Measurements from ENCODE around the gene KCNQ1. TPM values are rescaled to one million over a fixed set of nuclear protein-coding genes. Genes with fewer than 3 reads are reported as not detected.

Gene KCNQ1
- total and polyA plus RNA-seq, 2 experiments from 2014 or later, result not detected

DNA sequence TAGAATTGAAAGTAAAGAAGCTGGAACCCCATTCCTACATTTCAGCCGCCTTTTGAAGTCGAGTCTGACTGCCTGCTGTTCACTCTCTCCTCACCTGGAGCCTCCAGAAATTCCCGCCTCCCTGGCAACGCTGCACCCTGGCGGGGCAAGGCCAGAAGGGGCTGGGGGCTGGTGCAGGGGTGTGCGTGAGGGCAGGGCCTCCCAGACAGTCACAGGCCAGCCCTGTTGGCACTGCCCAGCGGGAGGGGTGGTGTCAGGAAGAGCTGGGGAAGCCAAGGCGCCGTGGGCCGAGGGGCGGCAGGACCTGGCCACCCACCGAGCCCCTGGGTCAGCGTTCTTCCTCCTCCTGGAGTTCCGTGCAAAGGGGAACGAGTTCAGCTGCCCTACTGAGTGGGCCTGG lies 131.7 kb downstream of the KCNQ1 start:
- H3K4me2 ChIP-seq (ENCODE audit: unreplicated experiment), result no peak overlapping the region
- 66 to 71% methylated on average over 11 to 14 of the region's 15 CpGs for WGBS, 2 experiments (ENCODE audit: low coverage in 1 of 2, low lambda C conversion rate in 2 of 2, missing lambda C conversion rate in 2 of 2)
- no peaks in the 10 kb centered on the region for H4K20me1 ChIP-seq (ENCODE audit: insufficient read depth)
- no peak overlapping the region for H3K9ac ChIP-seq
- H3K9me2 ChIP-seq (ENCODE audit: insufficient read depth), result no peaks in the 10 kb centered on the region
- no peak overlapping the region for H3K27ac ChIP-seq
- H2AFZ ChIP-seq, result no peak overlapping the region
- no peaks in the 10 kb centered on the region for H3K27me3 ChIP-seq (replicated peaks; ENCODE audit: insufficient read depth)
- H3K9me3 ChIP-seq (ENCODE audit: low read depth), result no peaks in the 10 kb centered on the region
- in situ Hi-C loops (cut with MboI), result no loop called here
- H3K4me1 ChIP-seq (ENCODE audit: insufficient read depth), result no peaks in the 10 kb centered on the region
- H3K36me3 ChIP-seq (ENCODE audit: low read depth), result no peaks in the 10 kb centered on the region
- no peaks in the 10 kb centered on the region for H3F3A ChIP-seq (ENCODE audit: insufficient read depth)
- no peak for TF ChIP-seq EZH2phosphoT487 (IDR thresholded peaks at IDR 0.05; ENCODE audit: insufficient read depth, low read depth)
- no peak for TF ChIP-seq EZH2 (IDR thresholded peaks at IDR 0.05; ENCODE audit: insufficient read depth, poor library complexity, severe bottlenecking)
- DNase-seq, result no peak
- H3K4me3 ChIP-seq, result no peak overlapping the region
- no peaks in the 10 kb centered on the region for H3K79me2 ChIP-seq (ENCODE audit: insufficient read depth)

DNA sequence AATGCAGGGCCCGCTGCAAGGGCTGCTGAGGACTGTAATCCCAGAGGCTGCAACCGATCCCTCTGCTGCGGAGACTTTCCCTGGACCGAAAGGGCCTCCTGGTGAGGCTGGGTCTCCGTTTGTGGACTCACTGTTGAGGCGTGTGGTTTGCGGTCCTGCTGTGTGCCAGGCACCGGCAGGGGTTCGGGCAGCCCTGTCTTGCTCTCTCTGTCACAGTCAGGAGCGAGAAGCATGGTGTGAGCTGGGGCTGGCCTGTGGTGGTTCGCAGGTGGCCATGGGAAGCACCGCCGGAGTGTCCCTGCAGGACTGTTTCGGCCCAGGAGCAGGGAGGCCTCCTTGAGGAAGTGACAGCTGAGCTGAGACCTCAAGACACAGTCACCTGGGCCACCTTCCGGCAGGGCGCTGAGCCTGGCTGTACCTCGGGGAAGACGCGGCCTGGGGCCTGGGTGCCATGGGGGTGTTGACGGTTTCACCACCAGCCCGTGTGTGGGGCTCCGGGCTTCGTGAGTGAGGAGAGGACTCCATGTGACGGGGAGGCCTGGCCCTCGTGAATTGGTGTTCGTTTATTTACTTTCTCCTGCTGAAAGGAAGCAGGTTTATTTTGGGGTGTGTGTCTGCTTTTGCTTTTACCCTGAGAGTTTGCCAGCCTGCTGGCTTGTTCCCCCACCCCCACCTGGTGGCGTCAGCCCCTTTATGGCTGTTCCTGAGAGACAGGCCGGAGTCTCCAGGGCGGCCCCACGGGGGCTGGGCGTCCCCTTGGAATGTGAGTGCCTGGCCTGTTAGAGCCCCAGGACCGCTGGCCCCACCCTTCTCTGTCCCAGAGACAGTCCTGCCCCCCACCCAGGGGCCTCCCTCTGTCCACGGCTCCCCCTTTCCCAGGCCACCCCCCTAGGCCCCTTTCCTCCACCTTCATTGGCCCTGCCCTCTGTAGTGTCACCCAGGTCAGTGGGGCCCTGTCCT lies 132.5 kb downstream of the KCNQ1 start:
- Histone ChIP-seq H3K79me2 (ENCODE audit: insufficient read depth) (no peaks in the 10 kb centered on the region), H3K9me3 (ENCODE audit: low read depth) (no peaks in the 10 kb centered on the region), H3K36me3 (ENCODE audit: low read depth) (no peaks in the 10 kb centered on the region), H3K9ac (no peak overlapping the region), H3K4me3 (no peak overlapping the region), H2AFZ (no peak overlapping the region), H3F3A (ENCODE audit: insufficient read depth) (no peaks in the 10 kb centered on the region), H3K9me2 (ENCODE audit: insufficient read depth) (no peaks in the 10 kb centered on the region), H3K27me3 (replicated peaks; ENCODE audit: insufficient read depth) (no peaks in the 10 kb centered on the region), H4K20me1 (ENCODE audit: insufficient read depth) (no peaks in the 10 kb centered on the region), H3K4me2 (ENCODE audit: unreplicated experiment) (no peak overlapping the region), H3K4me1 (ENCODE audit: insufficient read depth) (no peaks in the 10 kb centered on the region), H3K27ac (no peak overlapping the region)
- in situ Hi-C loops (cut with MboI), result no loop called here
- TF ChIP-seq EZH2phosphoT487 (IDR thresholded peaks at IDR 0.05; ENCODE audit: insufficient read depth, low read depth), result no peak
- no peak for TF ChIP-seq EZH2 (IDR thresholded peaks at IDR 0.05; ENCODE audit: insufficient read depth, poor library complexity, severe bottlenecking)
- 68% methylated on average over 31 to 33 of the region's 33 CpGs for WGBS, 2 experiments (ENCODE audit: low coverage in 1 of 2, low lambda C conversion rate in 2 of 2, missing lambda C conversion rate in 2 of 2)
- no peak for DNase-seq

DNA sequence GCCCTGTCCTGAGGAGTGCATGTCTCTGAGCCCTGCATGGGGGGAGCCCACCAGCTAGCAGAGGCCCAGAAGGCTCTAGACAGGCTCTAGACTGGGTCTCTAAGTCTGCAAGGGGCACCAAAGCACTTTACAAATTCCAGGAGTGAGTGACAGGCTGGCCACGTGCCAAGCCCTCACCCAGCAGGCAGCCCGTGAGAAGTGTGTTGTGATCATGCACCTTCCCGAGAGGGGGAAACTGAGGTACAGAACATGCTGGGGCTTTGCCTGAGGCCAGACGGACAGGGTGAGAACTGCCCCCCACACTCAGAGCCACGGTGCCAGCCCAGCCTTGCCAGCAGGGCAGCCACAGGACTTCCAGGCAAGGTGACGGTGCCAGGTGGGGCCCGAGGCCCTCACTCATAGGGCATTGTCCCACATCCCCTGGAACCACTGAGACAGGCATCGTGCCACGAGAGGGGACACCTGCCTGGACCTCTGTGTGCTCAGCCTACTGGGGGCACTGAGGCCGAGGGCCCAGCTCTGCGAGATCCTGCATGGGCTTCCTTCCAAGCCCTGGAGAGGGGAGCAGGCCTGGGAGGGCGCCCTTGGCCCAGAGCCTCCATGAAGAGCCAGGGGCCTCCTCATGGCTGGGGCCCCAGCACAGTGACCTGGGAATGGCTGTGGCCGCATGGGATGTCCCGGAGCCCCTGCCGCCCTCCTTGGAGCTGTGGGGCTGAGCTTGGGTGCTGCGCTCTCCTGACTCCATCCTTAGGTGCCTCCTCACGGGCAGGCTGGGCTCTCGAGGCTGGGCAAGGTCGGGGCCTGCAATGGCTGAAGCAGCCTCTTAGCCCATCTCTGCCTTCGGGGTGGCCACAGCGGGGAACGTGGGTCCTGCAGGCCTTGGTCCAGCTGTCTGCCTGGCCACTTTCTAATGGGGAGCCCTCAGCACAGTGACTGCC lies 133.5 kb downstream of the KCNQ1 start:
- Histone ChIP-seq H3K9me2 (ENCODE audit: insufficient read depth) (no peaks in the 10 kb centered on the region), H3K4me1 (ENCODE audit: insufficient read depth) (no peaks in the 10 kb centered on the region), H3K9me3 (ENCODE audit: low read depth) (no peaks in the 10 kb centered on the region), H3K36me3 (ENCODE audit: low read depth) (no peaks in the 10 kb centered on the region), H3K27me3 (replicated peaks; ENCODE audit: insufficient read depth) (no peaks in the 10 kb centered on the region), H2AFZ (no peak overlapping the region), H4K20me1 (ENCODE audit: insufficient read depth) (no peaks in the 10 kb centered on the region), H3F3A (ENCODE audit: insufficient read depth) (no peaks in the 10 kb centered on the region), H3K9ac (no peak overlapping the region), H3K4me2 (ENCODE audit: unreplicated experiment) (no peak overlapping the region), H3K79me2 (ENCODE audit: insufficient read depth) (no peaks in the 10 kb centered on the region), H3K4me3 (no peak overlapping the region), H3K27ac (no peak overlapping the region)
- in situ Hi-C loops (cut with MboI), result no loop called here
- DNase-seq, result no peak
- WGBS, 2 experiments (ENCODE audit: low coverage in 1 of 2, low lambda C conversion rate in 2 of 2, missing lambda C conversion rate in 2 of 2), result 61 to 63% methylated on average over 21 to 22 of the region's 22 CpGs
- TF ChIP-seq EZH2 (IDR thresholded peaks at IDR 0.05; ENCODE audit: insufficient read depth, poor library complexity, severe bottlenecking) (no peak), EZH2phosphoT487 (IDR thresholded peaks at IDR 0.05; ENCODE audit: insufficient read depth, low read depth) (no peak)

DNA sequence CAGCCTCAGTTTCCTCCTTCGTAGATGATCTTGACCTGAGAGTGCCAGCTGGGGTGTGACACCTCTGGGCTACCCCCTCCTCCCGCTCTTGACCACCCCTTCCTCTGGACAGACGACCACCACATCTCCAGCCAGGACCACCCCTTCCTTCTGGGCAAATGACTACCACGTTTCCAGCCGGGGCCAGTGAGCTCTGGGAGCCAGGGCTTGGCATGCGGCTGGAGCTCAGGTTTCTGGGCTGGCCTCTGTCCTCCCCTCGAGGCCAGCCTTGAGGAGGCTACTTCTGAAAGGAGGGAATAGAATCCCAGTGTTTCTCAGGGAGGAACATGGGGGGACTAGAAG lies 134.1 kb downstream of the KCNQ1 start:
- no peaks in the 10 kb centered on the region for H3K4me1 ChIP-seq (ENCODE audit: insufficient read depth)
- 44 to 46% methylated on average over 7 of the region's 7 CpGs for WGBS, 2 experiments (ENCODE audit: low coverage in 1 of 2, low lambda C conversion rate in 2 of 2, missing lambda C conversion rate in 2 of 2)
- no peak for DNase-seq

More for the DNA sequence above, 134.1 kb downstream of the KCNQ1 start:
- no peaks in the 10 kb centered on the region for H3F3A ChIP-seq (ENCODE audit: insufficient read depth)
- TF ChIP-seq EZH2 (IDR thresholded peaks at IDR 0.05; ENCODE audit: insufficient read depth, poor library complexity, severe bottlenecking), result no peak
- no peak for TF ChIP-seq EZH2phosphoT487 (IDR thresholded peaks at IDR 0.05; ENCODE audit: insufficient read depth, low read depth)
- no peaks in the 10 kb centered on the region for H3K9me3 ChIP-seq (ENCODE audit: low read depth)
- no peaks in the 10 kb centered on the region for H3K79me2 ChIP-seq (ENCODE audit: insufficient read depth)
- no peak overlapping the region for H3K27ac ChIP-seq
- no peak overlapping the region for H3K9ac ChIP-seq
- no peak overlapping the region for H3K4me3 ChIP-seq
- H3K4me2 ChIP-seq (ENCODE audit: unreplicated experiment), result no peak overlapping the region
- no peaks in the 10 kb centered on the region for H4K20me1 ChIP-seq (ENCODE audit: insufficient read depth)
- in situ Hi-C loops (cut with MboI), result no loop called here
- no peaks in the 10 kb centered on the region for H3K9me2 ChIP-seq (ENCODE audit: insufficient read depth)
- H2AFZ ChIP-seq, result no peak overlapping the region
- H3K27me3 ChIP-seq (replicated peaks; ENCODE audit: insufficient read depth), result no peaks in the 10 kb centered on the region
- no peaks in the 10 kb centered on the region for H3K36me3 ChIP-seq (ENCODE audit: low read depth)
